T-helper 22 cell (primary cell): ENCODE results near the gene PMEPA1.

Experiments used
- DNase-seq: peaks from one replicate; pipeline ENCODE4 v3.0.0-alpha.2; 2020; ENCODE audit warnings: low read depth

The PMEPA1 gene, protein sequence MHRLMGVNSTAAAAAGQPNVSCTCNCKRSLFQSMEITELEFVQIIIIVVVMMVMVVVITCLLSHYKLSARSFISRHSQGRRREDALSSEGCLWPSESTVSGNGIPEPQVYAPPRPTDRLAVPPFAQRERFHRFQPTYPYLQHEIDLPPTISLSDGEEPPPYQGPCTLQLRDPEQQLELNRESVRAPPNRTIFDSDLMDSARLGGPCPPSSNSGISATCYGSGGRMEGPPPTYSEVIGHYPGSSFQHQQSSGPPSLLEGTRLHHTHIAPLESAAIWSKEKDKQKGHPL

DNA sequence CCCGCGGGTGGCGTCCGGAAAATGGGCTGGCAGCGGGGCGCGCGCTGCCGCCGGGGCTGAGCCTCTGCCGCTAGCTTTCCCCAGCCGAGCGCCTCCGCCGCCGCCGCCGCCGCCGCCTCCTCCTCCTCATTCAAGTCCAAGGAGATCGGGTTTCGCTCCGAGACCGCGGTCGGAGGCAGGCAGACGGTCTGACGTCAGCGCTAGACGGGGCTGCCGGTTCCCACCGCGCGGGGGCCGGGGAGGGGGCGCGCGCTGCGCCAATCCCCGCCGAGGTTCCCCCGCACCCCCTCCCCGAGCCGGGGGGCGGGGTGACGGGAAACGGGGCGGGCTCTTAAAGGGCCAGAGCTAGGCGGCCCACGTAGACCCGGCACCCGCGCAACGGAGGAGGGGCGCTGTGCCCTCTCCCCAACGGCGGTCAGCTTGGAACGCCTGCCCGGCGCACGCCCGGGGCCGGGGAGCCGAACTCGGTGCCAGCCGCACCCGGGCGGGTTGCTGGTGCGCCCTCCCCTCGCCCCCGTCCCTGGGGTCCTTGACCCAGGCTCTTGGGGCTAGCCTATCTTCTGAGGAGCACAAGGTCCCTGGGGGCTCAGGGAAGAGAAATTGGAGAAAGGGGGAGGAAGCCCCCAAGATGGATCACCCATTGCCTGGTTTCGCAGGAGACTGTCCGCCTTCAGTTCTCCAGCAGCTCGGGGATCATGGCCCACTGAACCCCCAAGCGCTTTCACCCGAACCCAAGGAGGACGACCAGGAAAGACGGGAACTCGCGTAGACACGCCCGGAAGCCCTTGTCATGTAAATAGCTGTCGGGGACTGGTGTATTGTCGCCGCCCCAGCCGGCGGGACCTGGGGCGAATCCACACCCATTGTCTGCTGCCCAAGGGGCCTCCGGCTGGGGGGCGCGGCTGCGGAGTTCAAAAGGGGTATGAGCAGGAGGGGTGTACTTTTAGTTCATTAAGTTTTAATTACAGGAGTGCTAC is at the start of gene PMEPA1:
TSS of gene PMEPA1 (minus strand) at position 193 of the 977 bp plus-strand sequence. CDS start 433 bp downstream, outside the sequence.
- DNase-seq = peak; percentile 91

DNA sequence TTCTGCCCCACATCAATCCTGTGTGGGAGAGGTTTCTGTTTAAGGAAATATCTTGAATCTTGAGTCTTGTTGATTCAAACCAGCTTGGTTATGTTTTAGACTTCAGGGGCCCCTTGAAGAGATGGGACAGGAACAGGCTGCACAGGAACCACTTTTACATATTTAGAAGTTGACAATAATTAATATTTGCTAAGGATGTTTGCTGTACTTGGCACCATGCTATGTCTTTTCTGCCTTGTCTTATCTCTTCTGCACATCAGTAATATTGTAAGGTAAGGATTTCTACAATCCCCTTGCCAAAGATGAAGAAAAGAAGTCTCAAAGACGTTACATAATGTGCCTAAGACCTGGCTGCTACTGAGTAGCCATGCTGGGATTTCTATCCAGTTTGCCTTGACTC is 48.0 kb upstream of the PMEPA1 start:
- no peak for DNase-seq

DNA sequence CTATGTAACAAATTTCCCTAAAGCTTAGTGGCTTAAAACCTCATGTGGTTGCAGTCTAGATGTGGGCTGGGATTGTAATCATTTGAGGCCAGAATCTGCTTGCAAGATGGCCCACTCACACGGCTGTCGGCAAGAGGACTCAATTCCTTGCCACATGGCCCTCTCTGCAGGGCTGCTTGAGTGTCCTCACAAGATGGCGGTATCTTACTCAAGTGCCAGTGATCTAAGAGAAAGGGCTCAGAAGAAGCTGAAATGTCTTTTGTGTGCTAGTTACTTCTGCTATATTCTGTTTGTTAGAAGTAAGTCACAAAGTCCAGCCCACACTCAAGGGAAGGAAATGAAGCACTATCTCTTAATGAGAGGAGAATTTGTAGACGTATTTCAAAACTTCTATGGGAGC is 47.1 kb upstream of the PMEPA1 start:
- DNase-seq = no peak

DNA sequence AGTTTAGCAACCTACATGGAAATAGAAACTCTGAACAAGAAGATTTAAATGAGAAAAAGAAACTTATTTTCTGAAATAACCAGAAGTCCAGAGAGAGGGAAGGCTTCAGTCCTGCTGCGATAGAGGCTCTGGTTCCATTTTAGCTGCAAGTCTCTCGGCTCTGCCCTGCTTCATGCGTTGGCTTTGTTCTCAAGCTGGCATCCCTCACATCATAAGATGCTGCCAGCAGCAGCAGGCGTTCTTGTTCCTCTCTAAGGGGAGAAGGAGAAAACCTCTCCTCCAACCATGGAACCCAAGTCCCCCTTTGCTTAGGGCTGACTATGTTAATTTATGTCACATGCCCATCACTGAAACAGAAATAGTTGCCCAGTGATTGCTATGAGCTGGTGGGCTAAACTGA is 46.4 kb upstream of the PMEPA1 start:
- no peak for DNase-seq

DNA sequence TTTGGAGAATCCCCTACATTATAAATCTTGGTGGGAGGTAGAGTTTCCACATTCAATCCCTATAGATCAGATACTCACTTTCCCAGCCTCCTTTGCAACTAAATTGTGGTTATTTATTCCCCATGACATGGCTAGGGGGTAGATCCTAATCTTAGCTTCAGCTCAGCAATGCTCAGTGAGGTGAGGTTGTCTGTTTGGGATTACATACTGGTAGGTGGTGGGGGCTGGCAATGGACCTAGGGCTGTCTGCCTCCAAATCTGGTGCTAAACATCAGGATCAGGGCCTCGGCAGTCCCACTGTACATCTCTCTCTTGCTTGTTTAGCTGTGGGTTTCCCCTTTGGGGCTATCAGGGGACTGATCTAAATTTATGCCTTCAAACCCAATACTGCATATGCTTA is 45.8 kb upstream of the PMEPA1 start:
- no peak for DNase-seq

DNA sequence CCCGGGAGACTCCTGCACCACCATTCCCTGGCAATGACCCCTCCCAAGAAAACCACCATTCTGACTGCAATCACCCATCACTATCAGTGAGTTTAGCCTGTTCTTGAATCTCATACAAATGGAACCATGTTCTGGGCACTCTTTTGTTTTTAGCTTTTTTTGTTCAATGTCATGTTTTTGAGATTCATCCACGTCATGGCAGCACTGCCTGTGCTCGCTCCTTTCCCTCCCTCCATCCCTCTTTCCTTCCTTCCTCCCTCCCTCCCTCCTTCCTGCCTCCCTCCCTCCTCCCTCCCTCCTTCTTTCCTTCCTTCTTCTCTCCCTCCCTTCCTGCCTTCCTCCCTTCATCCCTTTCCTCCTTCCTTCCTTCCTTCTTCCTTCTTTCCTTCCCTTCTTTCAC is 44.4 kb upstream of the PMEPA1 start:
- no peak for DNase-seq

DNA sequence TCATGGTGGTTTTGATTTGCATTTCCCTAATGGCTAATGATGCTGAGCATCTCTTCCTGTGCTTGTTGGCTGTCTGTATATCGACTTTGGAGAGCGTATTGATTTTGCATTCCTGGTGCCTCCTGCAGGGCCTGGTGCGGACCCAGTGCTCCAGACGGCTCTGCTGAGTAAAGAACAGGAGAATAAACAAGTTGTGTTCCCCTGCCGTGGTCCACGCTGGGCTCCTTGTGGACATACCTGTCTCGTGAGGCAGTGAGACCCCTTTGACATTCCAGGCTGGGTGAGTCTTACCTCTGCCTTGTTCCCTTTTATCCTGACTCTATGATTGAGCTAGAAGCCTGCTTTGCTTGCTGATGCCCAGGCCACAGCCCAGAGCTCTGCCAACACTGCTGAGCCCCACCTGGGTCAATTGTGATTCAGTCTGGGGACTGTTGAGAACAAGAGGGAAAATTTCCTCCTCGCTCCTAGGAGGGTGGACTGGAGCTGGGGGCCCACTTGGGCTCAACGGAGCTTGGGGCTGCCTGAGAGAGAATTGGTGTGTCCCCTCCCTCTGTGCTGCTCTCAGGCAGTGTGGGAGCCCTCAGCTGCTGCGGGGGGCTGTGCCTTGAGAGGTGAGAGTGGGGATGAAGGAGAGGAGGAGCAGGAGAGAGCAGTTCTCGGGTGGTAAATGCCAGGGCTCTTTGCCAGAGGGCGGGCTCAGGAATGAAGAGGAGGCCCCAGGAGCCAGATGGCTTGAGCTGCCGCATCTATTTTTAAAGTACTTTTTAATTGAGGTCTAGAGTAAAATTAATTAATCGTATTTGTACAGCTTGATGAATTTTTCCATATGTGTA is 43.7 kb upstream of the PMEPA1 start:
- DNase-seq = no peak

DNA sequence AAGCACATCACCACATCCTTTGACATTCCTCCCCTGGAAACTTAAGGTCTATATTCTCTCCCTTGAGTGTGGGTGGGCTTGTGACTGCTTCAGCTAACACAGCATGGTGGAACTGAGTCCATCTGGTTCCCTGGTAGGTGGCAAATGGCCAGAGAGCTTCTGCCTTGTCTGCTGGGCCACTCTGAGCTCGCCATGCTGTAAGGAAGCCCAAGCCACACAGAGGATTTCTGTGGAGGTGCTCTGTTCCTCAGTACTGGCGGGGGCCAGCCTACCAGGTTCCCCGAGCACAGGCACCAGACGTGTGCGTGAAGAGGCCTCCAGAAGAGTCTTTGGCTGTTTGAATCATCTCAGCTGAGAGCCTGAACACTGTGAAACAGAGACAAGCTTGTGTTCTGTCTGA is 41.6 kb upstream of the PMEPA1 start:
- no peak for DNase-seq

DNA sequence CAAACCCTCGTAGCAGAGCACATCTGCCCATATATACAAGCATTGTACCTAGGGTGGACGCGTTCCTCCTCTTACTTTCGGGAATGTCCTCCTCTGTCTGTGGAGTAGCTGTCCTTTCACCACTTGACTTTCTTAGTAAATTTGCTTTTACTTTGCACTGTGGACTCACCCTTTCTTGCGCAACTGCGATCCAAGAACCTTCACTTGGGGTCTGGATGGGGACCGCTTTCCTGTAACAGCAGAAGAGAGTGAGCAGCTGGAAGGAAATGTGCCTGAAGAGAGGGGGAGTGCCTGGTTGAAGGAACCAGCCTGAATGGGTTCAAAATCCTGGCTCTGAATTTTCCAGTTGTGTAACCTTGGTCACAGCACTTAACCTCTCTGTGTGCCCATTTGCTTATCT is 40.1 kb upstream of the PMEPA1 start:
- no peak for DNase-seq

DNA sequence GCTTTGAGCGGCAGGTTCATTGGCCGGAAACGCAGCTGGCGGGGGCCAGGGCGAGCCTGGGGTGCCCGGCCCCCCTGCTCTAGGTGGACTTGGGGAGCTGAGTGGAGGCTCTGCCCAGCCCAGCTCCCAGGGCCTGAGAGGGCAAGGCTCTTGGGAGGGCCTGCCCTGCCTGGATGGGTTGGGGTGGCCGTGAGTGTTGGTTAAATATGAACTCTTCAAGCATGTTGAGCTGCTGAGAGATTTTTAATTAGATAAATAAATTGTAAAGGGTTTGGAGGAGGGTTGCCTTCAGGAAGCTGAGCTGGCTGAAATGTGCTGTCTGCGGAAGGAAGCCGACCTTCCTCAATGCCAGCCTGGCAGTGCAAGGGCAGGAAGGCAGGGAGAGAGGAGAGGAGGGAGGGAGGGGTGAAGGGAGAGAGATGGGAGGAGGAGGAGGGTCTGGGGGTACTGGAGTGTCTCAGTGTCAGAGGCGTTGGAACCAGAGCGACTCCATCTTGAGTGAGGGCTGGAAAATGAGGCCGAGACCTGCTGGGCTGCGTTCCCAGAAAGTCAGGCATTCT is 39.4 kb upstream of the PMEPA1 start:
- DNase-seq = no peak

DNA sequence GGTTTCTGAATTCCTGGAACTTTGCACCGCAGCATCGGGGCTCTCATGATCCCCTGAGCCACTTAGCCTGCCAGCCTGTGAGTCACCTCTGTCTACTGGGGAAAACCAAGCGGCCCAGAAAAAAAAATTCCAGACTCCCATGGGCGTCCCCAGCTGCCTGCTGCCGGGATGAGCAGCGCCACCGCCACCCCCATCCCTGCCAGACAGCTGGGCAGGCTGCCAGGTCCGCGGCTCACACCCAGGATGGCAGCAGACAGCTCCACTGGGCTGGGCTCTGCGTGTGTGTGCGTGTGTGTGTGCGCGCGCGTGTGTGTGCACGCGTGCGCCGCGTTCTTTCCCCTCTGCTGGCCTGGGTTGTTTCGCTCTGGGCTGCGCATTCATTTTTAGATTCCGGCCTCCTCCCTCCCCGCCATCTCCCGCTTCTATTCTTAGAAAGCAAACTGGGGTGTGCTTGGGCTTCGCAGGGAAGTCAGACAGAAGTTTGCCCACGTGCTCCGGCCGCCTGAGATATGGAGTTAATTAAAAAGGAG is 38.9 kb upstream of the PMEPA1 start:
- peak; percentile 36 for DNase-seq

DNA sequence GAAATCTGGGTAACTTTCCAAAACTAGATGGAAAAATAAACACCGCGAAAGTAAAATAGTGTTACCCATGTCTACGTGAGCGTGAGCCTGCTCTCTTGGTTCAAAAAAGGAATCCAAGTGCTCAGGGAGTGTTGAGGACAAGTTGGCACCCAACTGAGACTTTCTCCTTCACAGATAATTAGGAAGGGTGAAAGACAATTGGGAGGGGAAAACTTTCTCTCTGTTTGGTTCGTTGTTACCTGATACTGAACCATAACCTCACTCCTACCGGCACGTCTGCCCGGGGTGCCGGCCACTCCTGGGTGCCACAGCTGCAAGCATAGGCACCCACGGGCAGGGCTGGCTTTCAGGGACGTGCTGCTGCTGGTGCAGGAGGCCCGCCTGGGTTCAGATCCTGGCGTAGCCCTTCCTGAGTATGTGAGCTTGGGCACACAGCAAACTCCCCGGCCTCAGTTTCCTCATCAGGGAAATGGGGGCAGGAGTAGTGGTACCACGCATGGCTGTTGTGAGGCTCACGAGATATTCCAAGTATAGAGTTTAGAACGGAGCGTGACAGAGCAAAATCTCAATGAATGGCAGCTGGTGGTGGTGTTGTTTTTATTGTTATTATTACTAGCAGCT is 38.2 kb upstream of the PMEPA1 start:
- DNase-seq = no peak

DNA sequence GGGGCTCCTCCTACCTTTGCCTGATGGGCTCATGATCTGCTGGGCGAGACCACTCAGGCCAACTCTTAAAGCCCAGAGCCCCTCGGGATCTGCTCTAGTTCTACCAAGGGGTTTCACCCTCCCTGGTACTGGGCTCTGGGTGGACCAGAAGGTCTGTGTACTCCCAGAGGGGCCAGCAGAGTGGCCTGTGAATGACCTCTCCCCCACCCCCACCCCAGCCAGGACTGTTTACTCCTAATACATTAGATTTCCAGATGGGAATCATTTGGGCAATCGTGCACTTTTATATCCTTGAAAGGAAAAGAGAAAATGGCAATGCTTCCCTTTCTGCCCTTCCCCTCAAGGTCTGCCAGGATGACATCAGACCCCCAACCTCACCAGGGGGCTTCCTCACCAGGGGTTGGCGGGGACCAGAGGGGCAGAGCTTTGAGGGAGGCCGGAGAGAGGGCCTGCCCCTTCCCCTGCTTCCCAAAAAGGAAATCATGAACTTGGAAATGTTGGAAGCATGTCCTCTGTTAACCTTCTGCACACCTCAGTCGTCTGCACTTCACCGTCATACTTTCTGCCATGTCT is 37.1 kb upstream of the PMEPA1 start:
- DNase-seq = no peak

DNA sequence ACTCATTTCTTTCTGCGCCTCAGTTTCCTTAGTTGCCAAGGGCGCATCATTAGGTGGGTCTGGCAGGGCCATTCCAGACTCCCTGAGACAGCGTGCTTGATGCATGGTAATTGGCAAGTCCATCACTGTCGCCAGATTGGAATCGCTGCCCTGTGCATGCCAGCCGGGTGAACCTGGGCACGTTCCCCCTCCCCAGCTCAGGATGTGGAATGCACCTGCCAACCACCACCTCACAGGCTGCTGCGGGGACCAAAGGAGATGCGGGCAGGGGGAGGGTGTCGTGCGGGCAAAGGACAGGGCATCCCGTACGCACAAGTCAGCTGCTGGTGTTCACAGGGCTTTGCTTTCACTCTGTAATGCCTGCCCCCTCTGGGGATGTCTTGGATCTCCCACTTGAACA is 36.4 kb upstream of the PMEPA1 start:
- DNase-seq = no peak

DNA sequence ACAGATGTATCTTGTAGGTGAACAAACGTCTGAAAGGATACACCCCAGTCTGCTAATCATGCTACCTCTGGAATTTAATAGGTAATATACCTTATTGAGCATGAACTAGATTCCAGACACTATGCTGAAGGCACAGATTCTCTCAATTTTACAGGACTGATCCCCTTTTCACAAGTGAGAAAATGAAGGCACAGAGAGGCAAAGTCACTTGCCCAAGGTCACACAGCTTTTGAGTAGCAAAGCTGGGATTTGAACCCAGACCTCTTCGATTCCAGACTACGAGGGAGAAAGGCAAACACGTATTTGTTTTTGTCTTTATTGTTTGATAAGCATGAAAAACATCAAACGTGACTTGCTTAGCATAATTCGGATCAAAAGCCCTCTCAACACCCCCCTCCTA is 34.4 kb upstream of the PMEPA1 start:
- DNase-seq = no peak

DNA sequence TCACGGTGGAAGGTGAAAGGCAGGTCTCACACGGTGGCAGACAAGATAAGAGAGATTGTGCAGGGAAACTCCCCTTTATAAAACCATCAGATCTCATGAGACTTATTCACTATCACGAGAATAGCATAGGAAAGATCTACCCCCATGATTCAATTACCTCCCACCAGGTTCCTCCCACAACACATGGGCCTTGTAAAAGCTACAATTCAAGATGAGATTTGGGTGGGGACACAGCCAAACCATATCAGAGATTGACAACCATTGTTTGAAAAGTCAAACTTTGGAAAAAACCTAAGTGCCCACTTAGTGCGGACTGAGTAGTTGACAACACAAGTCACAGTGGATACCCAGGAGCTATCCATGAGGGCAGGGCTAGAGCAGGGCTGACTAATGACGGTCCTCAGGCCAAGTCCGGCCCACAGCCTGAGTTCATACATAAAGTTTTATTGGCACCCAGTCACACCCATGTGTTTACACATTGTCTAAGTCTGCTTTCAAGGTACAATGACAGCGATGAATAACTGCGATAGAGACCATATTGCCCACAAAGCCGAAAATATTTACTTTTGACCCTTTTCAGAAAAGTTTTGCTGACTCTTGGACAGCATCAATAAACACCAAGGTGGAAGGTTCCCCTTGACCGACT is 33.8 kb upstream of the PMEPA1 start:
- no peak for DNase-seq

DNA sequence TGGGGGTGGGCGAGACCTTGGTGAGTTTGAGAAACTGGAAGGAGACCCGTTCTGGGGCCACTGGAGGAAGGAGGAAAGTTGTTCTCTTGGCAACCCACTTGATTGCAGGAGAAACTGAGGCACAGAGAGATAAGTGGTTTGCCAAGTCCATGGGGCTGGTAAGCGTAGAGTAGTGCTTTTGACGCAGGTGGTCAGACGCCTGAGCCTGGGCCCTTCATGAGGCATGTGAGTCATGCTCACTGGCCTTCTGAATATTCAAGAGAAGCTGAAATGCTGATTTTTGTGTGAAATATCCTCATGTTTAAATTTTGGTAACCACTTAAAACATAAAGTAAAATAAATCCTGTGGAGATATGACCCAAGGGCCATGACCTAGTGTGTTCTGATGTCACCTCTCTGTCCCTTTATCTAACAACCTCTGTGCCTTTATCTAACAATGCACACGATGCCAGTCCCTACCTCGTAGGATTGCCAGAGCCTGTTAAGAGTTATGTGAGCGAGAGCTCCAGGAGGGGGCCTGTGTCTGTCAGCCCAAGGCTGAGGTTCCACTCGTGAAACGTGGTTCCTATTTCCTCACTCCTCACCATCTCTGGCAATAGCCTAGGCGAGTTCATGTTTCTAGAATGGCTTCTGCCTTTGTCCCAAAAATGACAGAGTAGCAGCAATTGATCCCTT is 32.8 kb upstream of the PMEPA1 start:
- DNase-seq = no peak

DNA sequence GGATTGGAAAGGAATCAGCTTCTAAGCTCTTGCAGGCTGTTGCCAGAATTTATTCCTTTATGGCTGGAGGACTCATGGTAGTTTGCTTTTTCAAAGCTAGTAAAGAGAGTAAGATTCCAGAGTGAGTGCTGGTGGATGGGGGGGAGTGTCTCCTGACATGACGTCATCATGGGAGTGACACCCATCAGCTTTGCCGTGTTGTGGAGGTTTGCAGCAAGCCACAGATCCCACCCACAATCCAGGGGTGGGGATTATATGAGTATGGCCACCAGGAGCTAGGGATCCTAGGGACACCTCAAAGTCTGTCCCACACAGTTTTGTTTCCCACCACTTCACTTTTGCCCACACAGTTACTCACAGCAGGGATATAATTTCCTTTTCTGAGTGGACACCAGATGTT is 28.7 kb upstream of the PMEPA1 start:
- no peak for DNase-seq

DNA sequence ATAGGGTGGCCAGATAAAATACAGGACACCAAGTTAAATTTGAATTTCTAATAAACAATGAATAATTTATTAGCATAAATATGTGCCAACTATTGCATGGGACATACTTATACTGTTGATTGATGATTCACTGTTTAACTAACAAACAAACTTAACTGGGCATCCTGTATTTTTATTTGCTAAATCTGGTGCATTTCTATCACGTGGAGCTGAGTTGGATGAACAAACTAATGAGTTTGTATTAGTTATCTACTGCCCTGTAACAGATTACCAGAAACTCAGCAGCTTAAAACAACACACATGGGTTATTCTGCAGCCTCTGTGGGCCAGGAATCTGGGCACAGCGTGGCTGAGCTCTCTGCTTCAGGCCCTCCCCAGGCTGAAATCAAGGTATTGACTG is 28.2 kb upstream of the PMEPA1 start:
- no peak for DNase-seq

DNA sequence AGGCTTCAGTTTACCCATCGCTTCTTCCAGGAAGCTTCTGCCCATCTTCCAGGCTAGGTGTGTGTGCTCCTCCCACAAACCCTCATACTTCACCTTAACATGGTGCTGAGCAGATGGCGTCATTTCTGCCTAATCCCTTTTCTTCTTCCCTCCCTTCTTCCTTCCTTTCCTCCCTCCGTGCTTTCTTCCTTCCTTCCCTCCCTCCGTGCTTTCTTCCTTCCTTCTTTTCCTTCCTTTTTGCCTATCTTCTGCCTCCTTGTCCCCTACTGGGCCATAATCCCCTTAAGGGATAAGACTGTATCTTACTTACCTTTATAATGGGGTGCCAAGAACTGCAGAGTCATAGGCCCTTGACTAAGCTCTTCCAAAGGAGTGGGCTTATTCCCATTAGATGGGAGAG is 27.5 kb upstream of the PMEPA1 start:
- no peak for DNase-seq
